NCI-H2081 treated with DMSO at 0.1 percent for 48 hours (cell line): Measurements from ENCODE around the gene CADPS.

ENCODE experiments used
- DNase-seq: peaks from one replicate; lab custom pipeline; 2025; lab: John Stamatoyannopoulos, UW

CADPS gene

GRCh38 chr3:62873761-62874710, 1.2 kb downstream of the CADPS start:
- no peak for DNase-seq

- DNase-seq = no peak
These were observed 1.8 kb downstream of the CADPS start for GRCh38 chr3:62873451-62873760.

GRCh38 chr3:62872318-62872717, 2.9 kb downstream of the CADPS start:
- no peak for DNase-seq

- no peak for DNase-seq
These were observed 4.9 kb downstream of the CADPS start for GRCh38 chr3:62870321-62870720.

- no peak for DNase-seq
These were observed 11.6 kb downstream of the CADPS start for GRCh38 chr3:62863648-62864047.

- DNase-seq = no peak
These were observed 15.9 kb downstream of the CADPS start for GRCh38 chr3:62859203-62859791.

- DNase-seq = no peak
These were observed 29.2 kb downstream of the CADPS start for GRCh38 chr3:62845996-62846395.

- DNase-seq = no peak
These were observed 31.7 kb downstream of the CADPS start for GRCh38 chr3:62843508-62843907.

- DNase-seq = no peak
These were observed 35.5 kb downstream of the CADPS start for GRCh38 chr3:62839748-62840147.

- no peak for DNase-seq
These were observed 38.0 kb downstream of the CADPS start for GRCh38 chr3:62837145-62837787.

- DNase-seq = no peak
These were observed 39.5 kb downstream of the CADPS start for GRCh38 chr3:62835554-62836236.

GRCh38 chr3:62833538-62833937, 41.7 kb downstream of the CADPS start:
- no peak for DNase-seq

GRCh38 chr3:62832553-62832952, 42.7 kb downstream of the CADPS start:
- DNase-seq = no peak

GRCh38 chr3:62830727-62831322, 44.4 kb downstream of the CADPS start:
- DNase-seq = no peak

GRCh38 chr3:62827550-62827949, 47.7 kb downstream of the CADPS start:
- DNase-seq = no peak

GRCh38 chr3:62824965-62825592, 50.1 kb downstream of the CADPS start:
- no peak for DNase-seq

- no peak for DNase-seq
These were observed 51.7 kb downstream of the CADPS start for GRCh38 chr3:62823461-62824050.

GRCh38 chr3:62822905-62823304, 52.3 kb downstream of the CADPS start:
- DNase-seq = no peak

- no peak for DNase-seq
These were observed 56.9 kb downstream of the CADPS start for GRCh38 chr3:62818347-62818746.

GRCh38 chr3:62817678-62818077, 57.5 kb downstream of the CADPS start:
- DNase-seq = no peak

GRCh38 chr3:62815981-62816380, 59.2 kb downstream of the CADPS start:
- DNase-seq = no peak
